Stimulated activated naive CD8-positive, alpha-beta T cell treated with anti-CD3 and anti-CD28 coated beads, Interleukin-15, Interleukin-2, amounts not matched to agents 100 ng/mL and 50 ng/mL, for 24 hours (primary cell): Measurements from ENCODE around the gene KRI1.
"Not testable (repeated sequence)": the region's sequence is repeated elsewhere in the genome, so short reads cannot be mapped to it uniquely, and the experiment has no call there.

Source experiments
- H3K27ac Mint-ChIP-seq: one replicate; pipeline ENCODE4 v1.8.0; 2021; ENCODE audit warnings: mild to moderate bottlenecking, mixed read lengths
- H3K27me3 Mint-ChIP-seq: one replicate; pipeline ENCODE4 v1.8.0; 2021; ENCODE audit warnings: mixed read lengths
- H3K36me3 Mint-ChIP-seq: one replicate; pipeline ENCODE4 v1.8.0; 2021; ENCODE audit warnings: low read depth, mixed read lengths
- H3K4me1 Mint-ChIP-seq: one replicate; pipeline ENCODE4 v1.8.0; 2021; ENCODE audit warnings: low read depth, mixed read lengths
- H3K4me3 Mint-ChIP-seq: one replicate; pipeline ENCODE4 v1.8.0; 2021; ENCODE audit warnings: mild to moderate bottlenecking, mixed read lengths
- H3K9me3 Mint-ChIP-seq: one replicate; pipeline ENCODE4 v1.8.0; 2021; ENCODE audit warnings: mixed read lengths

Gene KRI1

DNA sequence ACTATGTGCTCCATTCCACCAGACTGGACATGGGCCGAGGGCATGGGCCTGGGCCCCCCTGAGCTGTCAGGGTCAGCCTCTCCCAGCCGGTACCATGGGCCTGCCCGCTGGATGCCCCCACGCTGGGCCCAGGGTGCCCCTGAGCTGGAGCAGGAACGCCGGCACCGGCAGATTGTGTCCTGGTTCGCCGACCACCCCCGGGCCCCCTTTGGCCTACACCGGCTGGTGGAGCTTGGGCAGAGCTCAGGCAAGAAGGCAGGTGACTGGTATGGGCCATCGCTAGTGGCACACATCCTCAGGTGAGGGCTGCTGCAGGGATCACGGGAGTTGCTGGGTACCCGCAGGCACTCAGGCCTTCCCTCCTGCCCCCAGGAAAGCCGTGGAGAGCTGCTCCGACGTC, 19.0 kb downstream of the KRI1 start:
- Mint-ChIP-seq H3K9me3 (no peaks in the 10 kb centered on the region), H3K27me3 (no peaks in the 10 kb centered on the region), H3K4me1 (peaks cover 20% of the 10 kb centered on the region), H3K27ac (no peak overlapping the region), H3K4me3 (no peak overlapping the region), H3K36me3 (peaks cover 12% of the 10 kb centered on the region)

- Mint-ChIP-seq H3K36me3 (peaks cover 9% of the 10 kb centered on the region), H3K27ac (peak overlapping the region; percentile 62), H3K4me3 (peak overlapping the region; percentile 87), H3K27me3 (peaks cover 4% of the 10 kb centered on the region), H3K4me1 (peaks cover 10% of the 10 kb centered on the region), H3K9me3 (no peaks in the 10 kb centered on the region)
Measured at GRCh38 chr19:10544753-10545251, 21.0 kb downstream of the KRI1 start.

DNA sequence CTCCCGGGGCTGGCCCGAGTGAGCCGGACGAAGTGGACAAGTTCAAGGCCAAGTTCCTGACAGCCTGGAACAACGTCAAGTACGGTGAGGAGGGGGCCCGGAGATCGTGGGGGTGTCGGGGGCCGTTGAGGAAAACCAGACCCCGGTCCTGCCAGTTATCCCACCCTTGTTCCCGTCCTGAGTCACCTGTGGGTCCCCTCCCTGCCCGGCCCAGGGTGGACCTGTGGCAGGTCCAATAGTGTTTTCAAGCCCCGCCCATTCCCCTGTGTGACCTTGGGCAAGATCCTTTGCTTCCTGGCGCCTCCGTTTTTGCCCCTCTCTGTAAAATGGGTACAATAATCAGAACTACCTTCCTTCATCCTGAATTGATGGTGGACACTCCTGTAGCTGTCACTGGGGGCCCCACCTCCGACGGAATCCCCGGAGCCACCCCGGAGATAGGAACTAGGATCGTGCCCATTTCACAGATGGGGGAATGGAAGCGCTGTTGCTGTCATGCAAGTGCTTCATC, 21.5 kb downstream of the KRI1 start:
- Mint-ChIP-seq H3K36me3 (peaks cover 9% of the 10 kb centered on the region), H3K4me3 (peak overlapping the region; percentile 87), H3K27ac (peak overlapping the region; percentile 62), H3K27me3 (peaks cover 6% of the 10 kb centered on the region), H3K4me1 (peaks cover 10% of the 10 kb centered on the region), H3K9me3 (no peaks in the 10 kb centered on the region)

DNA sequence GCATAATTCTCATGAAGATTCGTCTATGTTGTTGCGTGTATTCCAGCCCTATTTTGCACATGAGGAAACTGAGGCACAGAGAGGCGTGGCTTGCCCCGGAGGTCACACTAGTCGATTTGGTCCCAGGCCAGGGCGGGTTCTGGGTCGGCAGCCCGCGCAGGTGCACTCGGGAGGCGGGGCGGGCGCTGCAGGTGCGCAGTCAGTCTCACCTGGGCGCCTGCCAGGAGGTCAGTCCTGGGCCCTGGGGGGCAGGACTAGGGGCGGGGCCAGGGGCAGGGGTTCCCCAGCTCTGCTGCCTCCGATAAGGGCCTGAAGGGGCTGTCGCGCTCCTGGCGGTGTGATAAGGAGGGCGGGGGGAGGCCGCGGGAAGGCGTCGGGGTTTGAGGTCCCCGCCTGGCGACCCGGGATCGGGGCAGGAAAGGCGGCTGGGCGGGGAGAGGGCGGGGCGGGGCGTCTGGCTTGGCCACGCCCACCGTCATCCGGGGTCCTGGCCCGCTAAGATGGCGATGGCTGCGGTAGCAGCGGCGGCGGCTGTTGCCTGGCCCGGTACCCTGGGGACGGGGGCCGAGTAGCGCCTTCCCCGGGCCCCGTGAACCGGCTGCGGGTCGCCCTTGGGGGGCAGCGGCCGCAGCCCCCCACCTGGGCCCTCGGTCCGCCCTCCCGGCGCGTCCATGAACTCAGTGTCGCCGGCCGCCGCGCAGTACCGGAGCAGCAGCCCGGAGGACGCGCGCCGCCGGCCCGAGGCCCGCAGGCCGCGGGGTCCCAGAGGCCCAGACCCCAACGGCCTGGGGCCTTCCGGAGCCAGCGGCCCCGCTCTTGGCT, 22.2 kb downstream of the KRI1 start, which contains the start of gene ATG4D:
TSS of gene ATG4D (plus strand) at position 485 of the 822 bp plus-strand sequence. CDS start at position 672, 187 bp downstream.
- Mint-ChIP-seq H3K36me3 (peaks cover 3% of the 10 kb centered on the region), H3K27ac (peak within 1 kb of the TSS; percentile 62), H3K4me1 (peaks cover 10% of the 10 kb centered on the region), H3K4me3 (peak within 1 kb of the TSS; percentile 87), H3K9me3 (no peaks in the 10 kb centered on the region), H3K27me3 (peaks cover 9% of the 10 kb centered on the region)

- Mint-ChIP-seq H3K9me3 (no peaks in the 10 kb centered on the region), H3K36me3 (no peaks in the 10 kb centered on the region), H3K27me3 (peaks cover 13% of the 10 kb centered on the region), H3K4me1 (peaks cover 10% of the 10 kb centered on the region), H3K4me3 (peak overlapping the region; percentile 78), H3K27ac (peak overlapping the region; percentile 45)
Measured at GRCh38 chr19:10543059-10543419, 22.8 kb downstream of the KRI1 start.

DNA sequence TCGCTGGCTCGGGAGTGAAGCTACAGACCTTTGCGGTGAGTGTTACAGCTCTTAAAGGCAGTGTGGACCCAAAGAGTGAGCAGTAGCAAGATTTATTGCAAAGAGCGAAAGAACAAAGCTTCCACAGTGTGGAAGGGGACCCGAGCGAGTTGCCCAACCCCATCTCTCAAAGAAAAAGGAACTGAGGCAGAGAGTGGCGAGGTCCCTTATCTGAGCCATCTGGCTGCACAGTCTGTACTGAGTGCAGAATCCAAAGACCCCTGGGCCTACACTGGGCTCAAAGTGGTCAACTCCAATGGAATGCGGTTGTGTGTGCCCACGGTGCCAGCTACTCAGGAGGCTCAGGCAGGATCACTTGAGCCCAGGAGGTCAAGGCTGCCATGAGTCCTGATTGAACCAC, 26.8 kb downstream of the KRI1 start:
- not testable (repeated sequence) for H3K4me3 Mint-ChIP-seq, H3K36me3 Mint-ChIP-seq, H3K4me1 Mint-ChIP-seq, H3K9me3 Mint-ChIP-seq, H3K27ac Mint-ChIP-seq
- peaks cover 16% of the 10 kb centered on the region for H3K27me3 Mint-ChIP-seq

- Mint-ChIP-seq H3K36me3 (no peaks in the 10 kb centered on the region), H3K27ac (no peak overlapping the region), H3K4me3 (no peak overlapping the region), H3K9me3 (no peaks in the 10 kb centered on the region), H3K27me3 (peaks cover 16% of the 10 kb centered on the region), H3K4me1 (no peaks in the 10 kb centered on the region)
Measured at GRCh38 chr19:10538204-10538983, 27.4 kb downstream of the KRI1 start.

DNA sequence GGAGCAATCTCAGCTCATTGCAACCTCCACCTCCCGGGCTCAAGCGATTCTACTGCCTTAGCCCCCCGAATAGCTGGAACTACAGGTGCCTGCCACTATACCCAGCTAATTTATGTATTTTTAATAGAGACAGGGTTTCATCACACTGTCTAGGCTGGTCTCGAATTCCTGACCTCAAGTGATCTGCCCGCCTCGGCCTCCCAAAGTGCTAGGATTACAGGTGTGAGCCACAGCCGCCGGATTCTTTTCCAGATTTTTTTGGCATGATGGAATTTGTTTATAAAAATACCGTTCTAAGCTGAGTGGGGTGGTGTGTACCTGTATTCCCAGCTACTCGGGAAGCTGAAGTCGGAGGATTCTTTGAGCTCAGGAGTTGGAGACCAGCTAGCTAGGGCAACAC, 28.1 kb downstream of the KRI1 start:
- H3K4me1 Mint-ChIP-seq, result no peaks in the 10 kb centered on the region
- peaks cover 16% of the 10 kb centered on the region for H3K27me3 Mint-ChIP-seq
- no peaks in the 10 kb centered on the region for H3K9me3 Mint-ChIP-seq
- H3K4me3 Mint-ChIP-seq, result no peak overlapping the region
- no peak overlapping the region for H3K27ac Mint-ChIP-seq
- H3K36me3 Mint-ChIP-seq, result no peaks in the 10 kb centered on the region

GRCh38 chr19:10535613-10536012, 30.2 kb downstream of the KRI1 start:
- Mint-ChIP-seq H3K9me3 (no peaks in the 10 kb centered on the region), H3K4me3 (no peak overlapping the region), H3K36me3 (no peaks in the 10 kb centered on the region), H3K27ac (no peak overlapping the region), H3K27me3 (peaks cover 16% of the 10 kb centered on the region), H3K4me1 (no peaks in the 10 kb centered on the region)

DNA sequence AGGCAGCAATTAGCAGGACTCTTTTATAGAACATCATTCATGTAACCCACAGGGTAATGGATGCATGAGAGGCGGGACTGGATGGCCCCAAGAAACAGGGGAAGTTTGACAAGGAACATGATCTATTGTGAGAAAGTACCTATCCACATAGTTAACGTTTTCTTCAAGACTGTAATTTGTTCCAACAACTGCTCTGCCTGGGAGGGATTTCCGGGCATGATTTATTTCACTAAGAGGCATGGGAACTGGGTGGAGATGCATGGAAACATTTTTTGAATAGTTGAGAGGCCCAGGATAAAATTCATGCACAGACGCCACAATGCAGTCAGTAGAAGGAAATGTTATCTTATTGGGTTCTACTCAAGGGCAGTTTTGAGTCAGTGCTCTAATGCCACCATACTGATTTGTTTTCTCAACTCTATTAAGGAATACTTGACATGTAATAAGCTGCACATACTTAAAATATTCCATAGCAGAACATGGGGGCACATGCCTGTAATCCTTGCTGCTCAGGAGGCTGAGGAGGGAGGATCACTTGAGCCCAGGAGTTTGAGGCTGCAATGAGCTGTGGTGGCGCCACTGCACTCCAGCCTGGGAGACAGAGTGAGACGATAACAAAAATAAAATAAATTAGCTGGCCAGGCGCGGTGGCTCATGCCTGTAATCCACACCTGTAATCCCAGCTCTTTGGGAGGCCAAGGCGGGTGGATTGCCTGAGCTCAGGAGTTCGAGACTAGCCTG, 32.0 kb downstream of the KRI1 start:
- peaks cover 9% of the 10 kb centered on the region for H3K27me3 Mint-ChIP-seq
- H3K4me3 Mint-ChIP-seq, result no peak overlapping the region
- no peaks in the 10 kb centered on the region for H3K4me1 Mint-ChIP-seq
- no peak overlapping the region for H3K27ac Mint-ChIP-seq
- no peaks in the 10 kb centered on the region for H3K36me3 Mint-ChIP-seq
- no peaks in the 10 kb centered on the region for H3K9me3 Mint-ChIP-seq

DNA sequence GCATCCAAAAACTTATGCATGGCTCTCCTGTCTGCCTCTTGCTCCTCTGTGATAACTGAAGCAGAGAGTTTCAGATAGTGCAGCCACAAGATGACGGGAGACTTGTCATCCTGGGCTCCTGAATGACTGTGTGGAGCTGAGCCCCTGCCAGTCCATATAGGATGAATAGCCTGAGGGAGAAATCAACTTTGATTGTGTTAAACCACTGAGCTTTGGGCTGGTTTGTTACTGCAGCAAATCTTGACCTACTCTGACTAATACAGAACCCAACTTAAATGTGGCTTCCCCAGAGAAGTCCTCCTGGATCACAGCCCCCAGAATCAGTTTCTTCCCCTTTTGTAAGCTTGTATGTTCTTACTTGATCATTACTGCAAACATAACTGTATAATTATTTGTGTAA, 33.4 kb downstream of the KRI1 start:
- Mint-ChIP-seq H3K36me3 (no peaks in the 10 kb centered on the region), H3K27ac (no peak overlapping the region), H3K9me3 (no peaks in the 10 kb centered on the region), H3K4me3 (no peak overlapping the region), H3K4me1 (no peaks in the 10 kb centered on the region), H3K27me3 (peaks cover 3% of the 10 kb centered on the region)

- not testable (repeated sequence) for H3K4me3 Mint-ChIP-seq, H3K36me3 Mint-ChIP-seq, H3K27me3 Mint-ChIP-seq, H3K9me3 Mint-ChIP-seq, H3K4me1 Mint-ChIP-seq, H3K27ac Mint-ChIP-seq
Measured at GRCh38 chr19:10526887-10527286, 38.9 kb downstream of the KRI1 start.

DNA sequence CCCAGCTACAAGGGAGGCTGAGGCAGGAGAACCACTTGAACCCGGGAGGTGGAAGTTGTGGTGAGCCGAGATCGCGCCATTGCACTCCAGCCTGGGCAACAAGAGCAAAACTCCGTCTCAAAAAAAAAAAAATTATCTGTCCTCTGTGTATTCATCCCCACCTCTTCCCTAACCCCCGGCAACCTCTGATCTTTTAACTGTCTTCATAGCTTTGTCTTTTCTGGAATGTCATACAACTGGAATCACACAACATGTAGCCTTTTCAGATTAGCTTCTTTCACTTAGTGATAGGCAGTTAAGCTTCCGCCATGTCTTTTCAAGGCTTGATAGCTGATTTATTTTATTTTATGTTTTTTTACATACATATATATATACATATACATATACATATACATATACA, 40.2 kb downstream of the KRI1 start:
- Mint-ChIP-seq H3K27me3 (no peaks in the 10 kb centered on the region), H3K4me1 (no peaks in the 10 kb centered on the region), H3K27ac (no peak overlapping the region), H3K36me3 (no peaks in the 10 kb centered on the region), H3K4me3 (no peak overlapping the region), H3K9me3 (no peaks in the 10 kb centered on the region)

DNA sequence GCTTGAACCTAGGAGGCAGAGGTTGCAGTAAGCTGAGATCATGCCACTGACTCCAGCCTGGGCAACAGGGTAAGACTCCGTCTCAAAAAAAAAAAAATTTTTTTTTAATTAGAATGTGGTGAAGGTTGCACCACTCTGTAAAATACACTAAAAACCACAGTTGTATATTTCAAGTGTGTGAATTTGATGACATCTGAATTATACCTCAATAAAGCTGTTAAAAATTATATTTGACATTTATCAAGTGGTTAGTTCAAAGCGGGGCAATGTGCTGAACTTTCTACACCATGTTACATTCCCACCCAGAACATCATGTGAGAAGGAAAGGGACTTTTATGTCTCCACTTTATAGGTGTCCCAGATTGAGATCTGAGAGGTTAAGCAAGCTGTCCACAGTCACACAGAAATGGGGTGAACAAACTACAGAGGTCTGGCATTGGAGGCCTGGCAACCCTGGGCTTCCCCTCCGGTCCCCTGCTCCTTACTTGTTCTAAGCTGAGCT, 42.6 kb downstream of the KRI1 start:
- peaks cover 16% of the 10 kb centered on the region for H3K4me1 Mint-ChIP-seq
- no peak overlapping the region for H3K27ac Mint-ChIP-seq
- H3K4me3 Mint-ChIP-seq, result no peak overlapping the region
- H3K27me3 Mint-ChIP-seq, result peaks cover 19% of the 10 kb centered on the region
- H3K9me3 Mint-ChIP-seq, result no peaks in the 10 kb centered on the region
- no peaks in the 10 kb centered on the region for H3K36me3 Mint-ChIP-seq
